Measurements from ENCODE around the gene OSBPL7.

DNA sequence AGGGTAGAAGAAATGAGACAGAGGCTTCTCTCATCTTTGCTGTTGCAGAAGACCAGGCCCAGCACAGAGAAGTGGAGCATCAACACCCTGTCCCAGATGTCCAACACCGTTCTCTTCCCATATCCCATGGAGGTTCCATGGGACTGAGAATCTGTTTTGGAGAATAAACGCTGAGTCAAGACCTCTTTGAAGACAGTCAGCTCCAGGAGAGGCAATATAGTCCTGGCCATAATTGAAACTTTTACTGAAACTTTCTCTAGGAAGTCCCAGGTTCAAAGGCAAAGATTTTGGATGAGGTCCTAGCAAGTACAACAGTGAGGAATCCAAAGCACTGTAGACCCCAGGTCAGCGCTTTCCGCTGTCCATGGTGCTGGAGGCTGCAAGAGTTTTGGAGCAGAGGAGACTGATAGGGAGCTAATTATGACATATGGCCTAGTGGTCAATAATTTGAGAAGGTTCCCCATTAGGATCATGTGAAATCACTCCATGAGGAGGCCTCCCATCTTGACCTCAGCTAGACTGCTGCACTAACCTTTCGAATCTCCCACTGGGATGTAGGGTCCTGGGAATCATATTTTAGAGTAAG, 36.0 kb downstream of the OSBPL7 start:
- TF ChIP-seq, protein P1, sequence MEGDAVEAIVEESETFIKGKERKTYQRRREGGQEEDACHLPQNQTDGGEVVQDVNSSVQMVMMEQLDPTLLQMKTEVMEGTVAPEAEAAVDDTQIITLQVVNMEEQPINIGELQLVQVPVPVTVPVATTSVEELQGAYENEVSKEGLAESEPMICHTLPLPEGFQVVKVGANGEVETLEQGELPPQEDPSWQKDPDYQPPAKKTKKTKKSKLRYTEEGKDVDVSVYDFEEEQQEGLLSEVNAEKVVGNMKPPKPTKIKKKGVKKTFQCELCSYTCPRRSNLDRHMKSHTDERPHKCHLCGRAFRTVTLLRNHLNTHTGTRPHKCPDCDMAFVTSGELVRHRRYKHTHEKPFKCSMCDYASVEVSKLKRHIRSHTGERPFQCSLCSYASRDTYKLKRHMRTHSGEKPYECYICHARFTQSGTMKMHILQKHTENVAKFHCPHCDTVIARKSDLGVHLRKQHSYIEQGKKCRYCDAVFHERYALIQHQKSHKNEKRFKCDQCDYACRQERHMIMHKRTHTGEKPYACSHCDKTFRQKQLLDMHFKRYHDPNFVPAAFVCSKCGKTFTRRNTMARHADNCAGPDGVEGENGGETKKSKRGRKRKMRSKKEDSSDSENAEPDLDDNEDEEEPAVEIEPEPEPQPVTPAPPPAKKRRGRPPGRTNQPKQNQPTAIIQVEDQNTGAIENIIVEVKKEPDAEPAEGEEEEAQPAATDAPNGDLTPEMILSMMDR (IDR thresholded peaks at IDR 0.05) = no peak
- TF ChIP-seq POLR2AphosphoS5 (IDR thresholded peaks at IDR 0.05; ENCODE audit: low read depth, low read length) = no peak
- TF ChIP-seq, protein P2, sequence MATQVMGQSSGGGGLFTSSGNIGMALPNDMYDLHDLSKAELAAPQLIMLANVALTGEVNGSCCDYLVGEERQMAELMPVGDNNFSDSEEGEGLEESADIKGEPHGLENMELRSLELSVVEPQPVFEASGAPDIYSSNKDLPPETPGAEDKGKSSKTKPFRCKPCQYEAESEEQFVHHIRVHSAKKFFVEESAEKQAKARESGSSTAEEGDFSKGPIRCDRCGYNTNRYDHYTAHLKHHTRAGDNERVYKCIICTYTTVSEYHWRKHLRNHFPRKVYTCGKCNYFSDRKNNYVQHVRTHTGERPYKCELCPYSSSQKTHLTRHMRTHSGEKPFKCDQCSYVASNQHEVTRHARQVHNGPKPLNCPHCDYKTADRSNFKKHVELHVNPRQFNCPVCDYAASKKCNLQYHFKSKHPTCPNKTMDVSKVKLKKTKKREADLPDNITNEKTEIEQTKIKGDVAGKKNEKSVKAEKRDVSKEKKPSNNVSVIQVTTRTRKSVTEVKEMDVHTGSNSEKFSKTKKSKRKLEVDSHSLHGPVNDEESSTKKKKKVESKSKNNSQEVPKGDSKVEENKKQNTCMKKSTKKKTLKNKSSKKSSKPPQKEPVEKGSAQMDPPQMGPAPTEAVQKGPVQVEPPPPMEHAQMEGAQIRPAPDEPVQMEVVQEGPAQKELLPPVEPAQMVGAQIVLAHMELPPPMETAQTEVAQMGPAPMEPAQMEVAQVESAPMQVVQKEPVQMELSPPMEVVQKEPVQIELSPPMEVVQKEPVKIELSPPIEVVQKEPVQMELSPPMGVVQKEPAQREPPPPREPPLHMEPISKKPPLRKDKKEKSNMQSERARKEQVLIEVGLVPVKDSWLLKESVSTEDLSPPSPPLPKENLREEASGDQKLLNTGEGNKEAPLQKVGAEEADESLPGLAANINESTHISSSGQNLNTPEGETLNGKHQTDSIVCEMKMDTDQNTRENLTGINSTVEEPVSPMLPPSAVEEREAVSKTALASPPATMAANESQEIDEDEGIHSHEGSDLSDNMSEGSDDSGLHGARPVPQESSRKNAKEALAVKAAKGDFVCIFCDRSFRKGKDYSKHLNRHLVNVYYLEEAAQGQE (IDR thresholded peaks at IDR 0.05; ENCODE audit: insufficient read depth in 1 of 2, low read depth in 2 of 2, low read length in 1 of 2) = peak; percentile 91 to 97
- no peak for TF ChIP-seq TCF7L2 (IDR thresholded peaks at IDR 0.05; ENCODE audit: low read depth, low read length)

Data from Panc1 (cell line).